Measurements from ENCODE around the gene ARRDC2. TPM values are rescaled to one million over a fixed set of nuclear protein-coding genes. Genes with fewer than 3 reads are reported as not detected.

The ARRDC2 gene
- total and polyA plus RNA-seq, 9 of the 15 experiments (the other 6 are each of a cell fraction or from before 2014, with no cell fraction given), result 1.9 to 27.4 (median 15.2) TPM

DNA sequence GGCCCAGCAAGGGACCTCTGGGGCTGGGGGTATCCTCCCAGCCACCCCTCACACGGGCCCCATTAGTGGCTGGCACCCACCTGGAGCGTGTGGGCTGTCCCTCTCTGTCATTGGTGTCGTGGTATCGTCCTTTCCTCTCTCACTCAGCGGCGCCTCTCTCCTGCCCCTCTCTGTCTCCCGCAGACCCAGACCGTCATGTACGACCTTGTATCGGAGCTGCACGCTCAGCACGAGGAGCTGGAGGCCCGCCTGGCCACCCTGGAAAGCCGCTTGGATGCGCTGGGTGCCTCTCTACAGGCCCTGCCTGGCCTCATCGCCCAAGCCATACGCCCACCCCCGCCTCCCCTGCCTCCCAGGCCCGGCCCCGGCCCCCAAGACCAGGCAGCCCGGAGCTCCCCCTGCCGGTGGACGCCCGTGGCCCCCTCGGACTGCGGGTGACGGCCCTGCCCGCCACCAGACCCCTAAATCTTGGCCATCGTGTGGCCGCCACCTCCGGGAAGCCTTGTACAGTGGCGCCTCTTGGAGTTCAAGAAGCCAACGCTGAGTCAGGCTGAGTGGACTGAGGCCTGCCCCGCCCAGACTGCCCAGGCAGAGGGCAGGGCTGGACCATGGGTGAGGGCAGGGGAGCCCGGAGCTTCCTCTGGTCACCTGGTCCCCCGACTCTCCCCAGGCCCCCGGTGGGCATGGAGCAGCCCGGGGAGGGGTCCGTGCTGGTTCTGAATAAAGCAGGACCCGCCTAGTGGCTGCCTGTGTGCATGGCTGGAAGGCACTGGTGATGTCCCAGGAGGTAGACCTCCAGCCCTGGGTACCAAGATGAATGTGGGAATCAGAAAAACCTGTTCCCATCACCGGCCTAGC is 9.8 kb upstream of the ARRDC2 start (continued):
- TF ChIP-seq, protein P1, sequence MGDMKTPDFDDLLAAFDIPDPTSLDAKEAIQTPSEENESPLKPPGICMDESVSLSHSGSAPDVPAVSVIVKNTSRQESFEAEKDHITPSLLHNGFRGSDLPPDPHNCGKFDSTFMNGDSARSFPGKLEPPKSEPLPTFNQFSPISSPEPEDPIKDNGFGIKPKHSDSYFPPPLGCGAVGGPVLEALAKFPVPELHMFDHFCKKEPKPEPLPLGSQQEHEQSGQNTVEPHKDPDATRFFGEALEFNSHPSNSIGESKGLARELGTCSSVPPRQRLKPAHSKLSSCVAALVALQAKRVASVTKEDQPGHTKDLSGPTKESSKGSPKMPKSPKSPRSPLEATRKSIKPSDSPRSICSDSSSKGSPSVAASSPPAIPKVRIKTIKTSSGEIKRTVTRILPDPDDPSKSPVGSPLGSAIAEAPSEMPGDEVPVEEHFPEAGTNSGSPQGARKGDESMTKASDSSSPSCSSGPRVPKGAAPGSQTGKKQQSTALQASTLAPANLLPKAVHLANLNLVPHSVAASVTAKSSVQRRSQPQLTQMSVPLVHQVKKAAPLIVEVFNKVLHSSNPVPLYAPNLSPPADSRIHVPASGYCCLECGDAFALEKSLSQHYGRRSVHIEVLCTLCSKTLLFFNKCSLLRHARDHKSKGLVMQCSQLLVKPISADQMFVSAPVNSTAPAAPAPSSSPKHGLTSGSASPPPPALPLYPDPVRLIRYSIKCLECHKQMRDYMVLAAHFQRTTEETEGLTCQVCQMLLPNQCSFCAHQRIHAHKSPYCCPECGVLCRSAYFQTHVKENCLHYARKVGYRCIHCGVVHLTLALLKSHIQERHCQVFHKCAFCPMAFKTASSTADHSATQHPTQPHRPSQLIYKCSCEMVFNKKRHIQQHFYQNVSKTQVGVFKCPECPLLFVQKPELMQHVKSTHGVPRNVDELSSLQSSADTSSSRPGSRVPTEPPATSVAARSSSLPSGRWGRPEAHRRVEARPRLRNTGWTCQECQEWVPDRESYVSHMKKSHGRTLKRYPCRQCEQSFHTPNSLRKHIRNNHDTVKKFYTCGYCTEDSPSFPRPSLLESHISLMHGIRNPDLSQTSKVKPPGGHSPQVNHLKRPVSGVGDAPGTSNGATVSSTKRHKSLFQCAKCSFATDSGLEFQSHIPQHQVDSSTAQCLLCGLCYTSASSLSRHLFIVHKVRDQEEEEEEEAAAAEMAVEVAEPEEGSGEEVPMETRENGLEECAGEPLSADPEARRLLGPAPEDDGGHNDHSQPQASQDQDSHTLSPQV (IDR thresholded peaks at IDR 0.05), result peak; percentile 75; the same call in 1 of the 2 replicates
- TF ChIP-seq ZNF354B (CRISPR knock-in tag; IDR thresholded peaks at IDR 0.05) (no peak), POLR2G (IDR thresholded peaks at IDR 0.05; ENCODE audit: low read depth, low read length) (peak; percentile 57), ZFP36 (IDR thresholded peaks at IDR 0.05; ENCODE audit: low read depth, low read length, partially characterized antibody) (peak; percentile 68), ARNT (IDR thresholded peaks at IDR 0.05) (no peak), EGR1 (conservative IDR thresholded peaks at IDR 0.05) (peak; percentile 73), TAF1 (IDR thresholded peaks at IDR 0.05; ENCODE audit: control insufficient read depth, extremely low read depth, insufficient read depth, low read length, severe bottlenecking) (no peak), ATF7 (IDR thresholded peaks at IDR 0.05) (peak; percentile 67; the same call in 1 of the 2 replicates), KDM1A (IDR thresholded peaks at IDR 0.05) (0 out of 4 replicates have a peak, but pooled peaks of 1 of the 2 experiments have one; percentile 34), PML (IDR thresholded peaks at IDR 0.05; ENCODE audit: low read length) (no peak), RAD21 (CRISPR knock-in tag; conservative IDR thresholded peaks at IDR 0.05 in 1 of 2, IDR thresholded peaks at IDR 0.05 in 1 of 2) (0 out of 4 replicates have a peak, but pooled peaks of 1 of the 2 experiments have one; percentile 16)
- TF ChIP-seq, protein P2, sequence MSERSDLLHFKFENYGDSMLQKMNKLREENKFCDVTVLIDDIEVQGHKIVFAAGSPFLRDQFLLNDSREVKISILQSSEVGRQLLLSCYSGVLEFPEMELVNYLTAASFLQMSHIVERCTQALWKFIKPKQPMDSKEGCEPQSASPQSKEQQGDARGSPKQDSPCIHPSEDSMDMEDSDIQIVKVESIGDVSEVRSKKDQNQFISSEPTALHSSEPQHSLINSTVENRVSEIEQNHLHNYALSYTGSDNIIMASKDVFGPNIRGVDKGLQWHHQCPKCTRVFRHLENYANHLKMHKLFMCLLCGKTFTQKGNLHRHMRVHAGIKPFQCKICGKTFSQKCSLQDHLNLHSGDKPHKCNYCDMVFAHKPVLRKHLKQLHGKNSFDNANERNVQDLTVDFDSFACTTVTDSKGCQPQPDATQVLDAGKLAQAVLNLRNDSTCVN (CRISPR knock-in tag; IDR thresholded peaks at IDR 0.05), result no peak
- TF ChIP-seq, protein P3, sequence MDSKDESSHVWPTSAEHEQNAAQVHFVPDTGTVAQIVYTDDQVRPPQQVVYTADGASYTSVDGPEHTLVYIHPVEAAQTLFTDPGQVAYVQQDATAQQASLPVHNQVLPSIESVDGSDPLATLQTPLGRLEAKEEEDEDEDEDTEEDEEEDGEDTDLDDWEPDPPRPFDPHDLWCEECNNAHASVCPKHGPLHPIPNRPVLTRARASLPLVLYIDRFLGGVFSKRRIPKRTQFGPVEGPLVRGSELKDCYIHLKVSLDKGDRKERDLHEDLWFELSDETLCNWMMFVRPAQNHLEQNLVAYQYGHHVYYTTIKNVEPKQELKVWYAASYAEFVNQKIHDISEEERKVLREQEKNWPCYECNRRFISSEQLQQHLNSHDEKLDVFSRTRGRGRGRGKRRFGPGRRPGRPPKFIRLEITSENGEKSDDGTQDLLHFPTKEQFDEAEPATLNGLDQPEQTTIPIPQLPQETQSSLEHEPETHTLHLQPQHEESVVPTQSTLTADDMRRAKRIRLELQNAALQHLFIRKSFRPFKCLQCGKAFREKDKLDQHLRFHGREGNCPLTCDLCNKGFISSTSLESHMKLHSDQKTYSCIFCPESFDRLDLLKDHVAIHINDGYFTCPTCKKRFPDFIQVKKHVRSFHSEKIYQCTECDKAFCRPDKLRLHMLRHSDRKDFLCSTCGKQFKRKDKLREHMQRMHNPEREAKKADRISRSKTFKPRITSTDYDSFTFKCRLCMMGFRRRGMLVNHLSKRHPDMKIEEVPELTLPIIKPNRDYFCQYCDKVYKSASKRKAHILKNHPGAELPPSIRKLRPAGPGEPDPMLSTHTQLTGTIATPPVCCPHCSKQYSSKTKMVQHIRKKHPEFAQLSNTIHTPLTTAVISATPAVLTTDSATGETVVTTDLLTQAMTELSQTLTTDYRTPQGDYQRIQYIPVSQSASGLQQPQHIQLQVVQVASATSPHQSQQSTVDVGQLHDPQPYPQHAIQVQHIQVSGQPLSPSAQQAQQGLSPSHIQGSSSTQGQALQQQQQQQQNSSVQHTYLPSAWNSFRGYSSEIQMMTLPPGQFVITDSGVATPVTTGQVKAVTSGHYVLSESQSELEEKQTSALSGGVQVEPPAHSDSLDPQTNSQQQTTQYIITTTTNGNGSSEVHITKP (IDR thresholded peaks at IDR 0.05; ENCODE audit: partially characterized antibody), result peak; percentile 65
- TF ChIP-seq, protein P4, sequence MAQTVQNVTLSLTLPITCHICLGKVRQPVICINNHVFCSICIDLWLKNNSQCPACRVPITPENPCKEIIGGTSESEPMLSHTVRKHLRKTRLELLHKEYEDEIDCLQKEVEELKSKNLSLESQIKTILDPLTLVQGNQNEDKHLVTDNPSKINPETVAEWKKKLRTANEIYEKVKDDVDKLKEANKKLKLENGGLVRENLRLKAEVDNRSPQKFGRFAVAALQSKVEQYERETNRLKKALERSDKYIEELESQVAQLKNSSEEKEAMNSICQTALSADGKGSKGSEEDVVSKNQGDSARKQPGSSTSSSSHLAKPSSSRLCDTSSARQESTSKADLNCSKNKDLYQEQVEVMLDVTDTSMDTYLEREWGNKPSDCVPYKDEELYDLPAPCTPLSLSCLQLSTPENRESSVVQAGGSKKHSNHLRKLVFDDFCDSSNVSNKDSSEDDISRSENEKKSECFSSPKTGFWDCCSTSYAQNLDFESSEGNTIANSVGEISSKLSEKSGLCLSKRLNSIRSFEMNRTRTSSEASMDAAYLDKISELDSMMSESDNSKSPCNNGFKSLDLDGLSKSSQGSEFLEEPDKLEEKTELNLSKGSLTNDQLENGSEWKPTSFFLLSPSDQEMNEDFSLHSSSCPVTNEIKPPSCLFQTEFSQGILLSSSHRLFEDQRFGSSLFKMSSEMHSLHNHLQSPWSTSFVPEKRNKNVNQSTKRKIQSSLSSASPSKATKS (CRISPR knock-in tag; IDR thresholded peaks at IDR 0.05), result no peak
